Panc1 (cell line): ENCODE results near the gene OLIG2.

Experiments used
- POLR2AphosphoS5 ChIP-seq: IDR thresholded peaks from 2 replicates; pipeline ENCODE4 v1.6.1; 2012; ENCODE audit warnings: mild to moderate bottlenecking, low read depth, low read length, moderate library complexity
- TF ChIP-seq, protein P1 (sequence below): fragments of 450-650 bp; IDR thresholded peaks from 2 replicates; pipeline ENCODE4 v1.5.1; 2017; ENCODE audit warnings: mild to moderate bottlenecking
- TF ChIP-seq, protein P2 (sequence below), 2 experiments: IDR thresholded peaks; 2 replicates each; pipeline ENCODE4 v1.6.1; 2011 to 2012; ENCODE audit warnings: low read depth in 2 of 2, control low read depth in 1 of 2, low read length in 1 of 2, mild to moderate bottlenecking in 1 of 2, moderate library complexity in 1 of 2; ENCODE audit not compliant: insufficient read depth in 1 of 2

DNA sequence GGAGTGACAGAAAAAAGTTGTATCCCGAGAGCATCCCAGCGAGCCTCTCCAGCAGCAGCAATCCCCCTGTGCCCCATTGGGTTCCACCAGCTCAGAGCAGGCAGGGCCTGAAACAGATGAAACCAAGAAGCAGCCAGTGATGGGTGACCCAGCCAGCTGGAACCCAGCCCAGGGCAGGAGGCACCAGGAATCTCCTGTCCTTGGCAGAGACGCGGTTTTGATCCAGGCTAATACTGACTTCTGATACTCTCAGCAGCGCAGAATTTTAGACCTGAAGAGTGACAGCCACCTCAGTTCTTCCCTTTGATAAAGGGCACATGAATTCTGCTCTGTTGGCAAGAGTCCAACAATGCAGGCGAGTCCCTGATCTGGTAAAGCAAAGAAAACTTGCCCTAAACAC is 32.8 kb downstream of the OLIG2 start:
- no peak for TF ChIP-seq POLR2AphosphoS5
- TF ChIP-seq, protein P1, sequence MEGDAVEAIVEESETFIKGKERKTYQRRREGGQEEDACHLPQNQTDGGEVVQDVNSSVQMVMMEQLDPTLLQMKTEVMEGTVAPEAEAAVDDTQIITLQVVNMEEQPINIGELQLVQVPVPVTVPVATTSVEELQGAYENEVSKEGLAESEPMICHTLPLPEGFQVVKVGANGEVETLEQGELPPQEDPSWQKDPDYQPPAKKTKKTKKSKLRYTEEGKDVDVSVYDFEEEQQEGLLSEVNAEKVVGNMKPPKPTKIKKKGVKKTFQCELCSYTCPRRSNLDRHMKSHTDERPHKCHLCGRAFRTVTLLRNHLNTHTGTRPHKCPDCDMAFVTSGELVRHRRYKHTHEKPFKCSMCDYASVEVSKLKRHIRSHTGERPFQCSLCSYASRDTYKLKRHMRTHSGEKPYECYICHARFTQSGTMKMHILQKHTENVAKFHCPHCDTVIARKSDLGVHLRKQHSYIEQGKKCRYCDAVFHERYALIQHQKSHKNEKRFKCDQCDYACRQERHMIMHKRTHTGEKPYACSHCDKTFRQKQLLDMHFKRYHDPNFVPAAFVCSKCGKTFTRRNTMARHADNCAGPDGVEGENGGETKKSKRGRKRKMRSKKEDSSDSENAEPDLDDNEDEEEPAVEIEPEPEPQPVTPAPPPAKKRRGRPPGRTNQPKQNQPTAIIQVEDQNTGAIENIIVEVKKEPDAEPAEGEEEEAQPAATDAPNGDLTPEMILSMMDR = no peak
- TF ChIP-seq, protein P2, sequence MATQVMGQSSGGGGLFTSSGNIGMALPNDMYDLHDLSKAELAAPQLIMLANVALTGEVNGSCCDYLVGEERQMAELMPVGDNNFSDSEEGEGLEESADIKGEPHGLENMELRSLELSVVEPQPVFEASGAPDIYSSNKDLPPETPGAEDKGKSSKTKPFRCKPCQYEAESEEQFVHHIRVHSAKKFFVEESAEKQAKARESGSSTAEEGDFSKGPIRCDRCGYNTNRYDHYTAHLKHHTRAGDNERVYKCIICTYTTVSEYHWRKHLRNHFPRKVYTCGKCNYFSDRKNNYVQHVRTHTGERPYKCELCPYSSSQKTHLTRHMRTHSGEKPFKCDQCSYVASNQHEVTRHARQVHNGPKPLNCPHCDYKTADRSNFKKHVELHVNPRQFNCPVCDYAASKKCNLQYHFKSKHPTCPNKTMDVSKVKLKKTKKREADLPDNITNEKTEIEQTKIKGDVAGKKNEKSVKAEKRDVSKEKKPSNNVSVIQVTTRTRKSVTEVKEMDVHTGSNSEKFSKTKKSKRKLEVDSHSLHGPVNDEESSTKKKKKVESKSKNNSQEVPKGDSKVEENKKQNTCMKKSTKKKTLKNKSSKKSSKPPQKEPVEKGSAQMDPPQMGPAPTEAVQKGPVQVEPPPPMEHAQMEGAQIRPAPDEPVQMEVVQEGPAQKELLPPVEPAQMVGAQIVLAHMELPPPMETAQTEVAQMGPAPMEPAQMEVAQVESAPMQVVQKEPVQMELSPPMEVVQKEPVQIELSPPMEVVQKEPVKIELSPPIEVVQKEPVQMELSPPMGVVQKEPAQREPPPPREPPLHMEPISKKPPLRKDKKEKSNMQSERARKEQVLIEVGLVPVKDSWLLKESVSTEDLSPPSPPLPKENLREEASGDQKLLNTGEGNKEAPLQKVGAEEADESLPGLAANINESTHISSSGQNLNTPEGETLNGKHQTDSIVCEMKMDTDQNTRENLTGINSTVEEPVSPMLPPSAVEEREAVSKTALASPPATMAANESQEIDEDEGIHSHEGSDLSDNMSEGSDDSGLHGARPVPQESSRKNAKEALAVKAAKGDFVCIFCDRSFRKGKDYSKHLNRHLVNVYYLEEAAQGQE (IDR thresholded peaks at IDR 0.05; ENCODE audit: insufficient read depth in 1 of 2, low read depth in 2 of 2, low read length in 1 of 2) = no peak
